ENCODE measurements around the gene RHEB. TPM values are rescaled to one million over a fixed set of nuclear protein-coding genes. Genes with fewer than 3 reads are reported as not detected.

The RHEB gene
- total RNA-seq, 1 donor from 2014 or later = 81.0 TPM

DNA sequence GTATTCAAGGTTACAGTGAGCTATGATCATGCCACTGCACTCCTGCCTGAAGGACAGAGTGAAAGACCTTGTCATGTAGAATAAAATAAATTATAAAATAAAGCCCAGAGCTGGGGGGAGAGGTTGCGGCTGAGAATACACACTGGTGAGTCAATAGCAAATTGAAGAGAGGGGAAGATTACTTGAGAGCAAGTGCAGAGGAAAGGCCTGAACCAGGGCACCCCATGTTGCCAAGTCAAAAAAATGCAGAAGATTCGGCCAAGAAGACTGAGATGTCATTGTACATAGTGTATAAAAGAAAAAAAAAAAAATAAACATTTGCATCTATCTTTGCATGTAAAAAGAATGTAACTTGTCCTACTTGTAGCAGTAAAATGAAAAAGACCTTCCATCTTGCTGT lies 32.5 kb downstream of the RHEB start:
- H3K27ac Mint-ChIP-seq = no peak overlapping the region
- DNase-seq (ENCODE audit: extremely low spot score, unreplicated experiment) = no peak
- no peak overlapping the region for H3K4me3 Mint-ChIP-seq
- H3K36me3 Mint-ChIP-seq = peaks cover 43% of the 10 kb centered on the region
- peaks cover 3% of the 10 kb centered on the region for H3K9me3 Mint-ChIP-seq
- H3K27me3 Mint-ChIP-seq = no peaks in the 10 kb centered on the region
- TF ChIP-seq, protein P1, sequence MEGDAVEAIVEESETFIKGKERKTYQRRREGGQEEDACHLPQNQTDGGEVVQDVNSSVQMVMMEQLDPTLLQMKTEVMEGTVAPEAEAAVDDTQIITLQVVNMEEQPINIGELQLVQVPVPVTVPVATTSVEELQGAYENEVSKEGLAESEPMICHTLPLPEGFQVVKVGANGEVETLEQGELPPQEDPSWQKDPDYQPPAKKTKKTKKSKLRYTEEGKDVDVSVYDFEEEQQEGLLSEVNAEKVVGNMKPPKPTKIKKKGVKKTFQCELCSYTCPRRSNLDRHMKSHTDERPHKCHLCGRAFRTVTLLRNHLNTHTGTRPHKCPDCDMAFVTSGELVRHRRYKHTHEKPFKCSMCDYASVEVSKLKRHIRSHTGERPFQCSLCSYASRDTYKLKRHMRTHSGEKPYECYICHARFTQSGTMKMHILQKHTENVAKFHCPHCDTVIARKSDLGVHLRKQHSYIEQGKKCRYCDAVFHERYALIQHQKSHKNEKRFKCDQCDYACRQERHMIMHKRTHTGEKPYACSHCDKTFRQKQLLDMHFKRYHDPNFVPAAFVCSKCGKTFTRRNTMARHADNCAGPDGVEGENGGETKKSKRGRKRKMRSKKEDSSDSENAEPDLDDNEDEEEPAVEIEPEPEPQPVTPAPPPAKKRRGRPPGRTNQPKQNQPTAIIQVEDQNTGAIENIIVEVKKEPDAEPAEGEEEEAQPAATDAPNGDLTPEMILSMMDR (conservative IDR thresholded peaks at IDR 0.05) = no peak
- H3K4me1 Mint-ChIP-seq (ENCODE audit: unreplicated experiment) = peaks cover 23% of the 10 kb centered on the region

DNA sequence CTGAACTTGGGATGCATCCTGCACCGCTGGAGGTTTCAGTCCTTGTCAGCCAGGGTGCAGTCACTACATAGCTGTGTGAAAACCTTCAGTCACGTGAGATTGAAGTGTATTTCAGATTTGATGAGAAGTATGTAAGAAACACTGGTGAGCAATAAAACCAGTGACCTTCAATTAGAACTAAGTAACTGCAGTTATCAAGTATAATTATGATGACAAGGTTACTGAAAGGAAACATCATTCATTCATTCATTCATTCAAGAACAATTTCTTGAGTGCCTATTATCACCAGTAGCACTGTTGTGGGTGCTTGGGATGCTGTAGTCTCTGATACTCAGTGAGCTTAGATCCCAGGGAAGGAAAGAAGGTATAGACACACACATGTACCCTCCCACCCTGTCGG lies 33.6 kb downstream of the RHEB start:
- Mint-ChIP-seq H3K27me3 (no peaks in the 10 kb centered on the region), H3K9me3 (no peaks in the 10 kb centered on the region), H3K4me1 (ENCODE audit: unreplicated experiment) (peaks cover 19% of the 10 kb centered on the region), H3K27ac (no peak overlapping the region), H3K36me3 (peaks cover 50% of the 10 kb centered on the region), H3K4me3 (no peak overlapping the region)
- TF ChIP-seq, protein P1 (conservative IDR thresholded peaks at IDR 0.05) = no peak
- no peak for DNase-seq (ENCODE audit: extremely low spot score, unreplicated experiment)

DNA sequence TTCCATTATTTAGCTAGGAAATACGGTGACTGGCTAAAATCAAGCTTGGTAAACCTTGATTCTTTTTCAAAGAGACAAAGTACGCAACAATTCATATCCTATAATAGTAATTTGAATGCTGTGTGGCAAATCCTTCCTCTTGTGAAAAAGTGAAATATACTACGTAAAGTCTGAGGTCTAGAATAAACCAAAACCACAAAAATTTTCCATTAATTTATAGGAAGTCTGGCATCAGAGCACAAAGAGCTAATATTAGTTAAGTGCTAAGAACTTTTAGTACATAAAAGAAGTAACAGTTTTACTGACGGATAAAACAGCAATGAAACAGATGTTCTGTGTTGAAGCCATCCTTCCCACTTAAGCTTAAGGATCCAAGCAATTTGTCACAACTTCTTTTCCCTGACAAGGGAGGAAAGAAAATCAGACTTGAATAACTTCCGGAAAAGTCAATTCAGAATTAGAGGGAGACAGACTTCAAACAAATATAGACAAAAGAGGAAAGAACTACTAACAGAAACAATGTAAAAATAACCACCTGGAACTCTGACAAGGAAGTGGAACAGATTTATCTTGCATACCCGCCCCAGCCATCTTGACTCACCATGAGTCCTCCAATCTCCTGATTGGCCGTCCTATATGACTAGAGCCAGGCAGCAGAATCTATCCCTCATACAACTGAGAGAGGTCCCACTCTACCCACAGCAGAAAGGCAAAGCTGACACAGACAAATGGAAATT lies 34.6 kb downstream of the RHEB start:
- no peaks in the 10 kb centered on the region for H3K9me3 Mint-ChIP-seq
- H3K27ac Mint-ChIP-seq = peak overlapping the region; percentile 82
- H3K4me3 Mint-ChIP-seq = no peak overlapping the region
- no peaks in the 10 kb centered on the region for H3K27me3 Mint-ChIP-seq
- H3K36me3 Mint-ChIP-seq = peaks cover 46% of the 10 kb centered on the region
- TF ChIP-seq, protein P1 (conservative IDR thresholded peaks at IDR 0.05) = no peak
- peaks cover 14% of the 10 kb centered on the region for H3K4me1 Mint-ChIP-seq (ENCODE audit: unreplicated experiment)
- no peak for DNase-seq (ENCODE audit: extremely low spot score, unreplicated experiment)

DNA sequence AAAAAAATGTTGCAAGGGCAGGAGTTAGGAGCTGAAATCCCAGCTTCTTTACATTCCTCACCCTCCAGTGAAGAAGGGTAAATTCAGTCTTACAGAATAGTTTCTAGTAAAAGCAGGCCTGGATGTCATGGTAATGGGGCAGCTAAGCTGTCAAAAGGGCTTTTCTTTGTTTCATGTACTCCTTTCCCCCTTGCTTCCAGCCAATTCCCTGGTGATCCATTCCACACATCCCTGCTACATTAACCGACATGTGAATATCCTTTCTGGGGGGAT lies 36.0 kb downstream of the RHEB start:
- no peak for DNase-seq (ENCODE audit: extremely low spot score, unreplicated experiment)
- TF ChIP-seq, protein P1 (conservative IDR thresholded peaks at IDR 0.05) = no peak
- H3K9me3 Mint-ChIP-seq = no peaks in the 10 kb centered on the region
- no peak overlapping the region for H3K27ac Mint-ChIP-seq
- H3K4me1 Mint-ChIP-seq (ENCODE audit: unreplicated experiment) = peaks cover 6% of the 10 kb centered on the region
- H3K36me3 Mint-ChIP-seq = peaks cover 47% of the 10 kb centered on the region
- no peak overlapping the region for H3K4me3 Mint-ChIP-seq
- H3K27me3 Mint-ChIP-seq = no peaks in the 10 kb centered on the region

DNA sequence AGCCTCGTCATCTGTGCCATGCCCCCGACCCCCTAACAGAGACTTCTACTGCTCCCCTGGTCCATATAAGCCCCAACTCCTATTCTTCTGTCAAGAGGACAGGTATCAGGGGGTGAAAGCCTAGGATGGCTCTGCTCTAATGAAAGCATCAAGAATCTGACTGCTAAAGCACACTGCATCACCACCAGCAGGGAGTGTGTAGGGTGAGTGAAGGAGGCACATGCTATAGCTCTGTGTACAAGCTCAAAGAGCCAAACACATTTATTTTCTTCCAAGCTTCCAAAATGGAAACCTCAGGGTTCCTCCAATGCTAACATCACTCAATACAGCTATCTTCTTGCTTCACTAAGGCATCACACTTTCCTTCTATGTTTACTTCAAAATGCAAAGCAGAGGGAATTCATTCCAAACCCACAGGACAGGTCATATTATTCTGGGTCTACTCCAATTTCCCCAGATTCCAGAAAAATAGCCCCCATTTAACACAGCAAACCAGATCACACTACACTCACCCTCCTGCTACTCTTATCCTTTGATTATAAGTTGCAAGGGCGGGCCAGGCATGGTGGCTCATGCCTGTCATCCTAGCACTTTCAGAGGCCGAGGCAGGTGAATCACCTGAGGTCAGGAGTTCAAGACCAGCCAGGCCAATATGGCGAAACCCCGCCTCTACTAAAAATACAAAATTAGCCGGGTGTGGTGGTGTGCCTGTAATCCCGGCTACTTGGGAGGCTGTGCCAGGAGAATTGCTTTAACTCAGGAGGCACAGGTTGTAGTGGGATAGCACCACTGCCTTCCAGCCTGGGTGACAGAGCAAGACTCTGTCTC lies 36.6 kb downstream of the RHEB start:
- Mint-ChIP-seq H3K4me3 (no peak overlapping the region), H3K4me1 (ENCODE audit: unreplicated experiment) (peaks cover 6% of the 10 kb centered on the region), H3K27me3 (no peaks in the 10 kb centered on the region), H3K9me3 (no peaks in the 10 kb centered on the region), H3K36me3 (peaks cover 47% of the 10 kb centered on the region), H3K27ac (peak overlapping the region; percentile 2)
- TF ChIP-seq, protein P1 (conservative IDR thresholded peaks at IDR 0.05) = no peak
- no peak for DNase-seq (ENCODE audit: extremely low spot score, unreplicated experiment)
